DMS 273 (cell line): ENCODE results near the gene BOD1.
A peak's percentile ranks its signal among the peaks of the same experiment; 100 is the strongest.

ENCODE experiments used
- DNase-seq: peaks from one replicate; lab custom pipeline; 2025; ENCODE audit not compliant: unreplicated experiment; lab: John Stamatoyannopoulos, UW

Gene BOD1

GRCh38 chr5:173616577-173617118, at the start of gene BOD1:
BOD1 (minus strand) TSS chr5:173616650; CDS start chr5:173616436, 214 bp downstream.
- DNase-seq, result peak; percentile 99

DNA sequence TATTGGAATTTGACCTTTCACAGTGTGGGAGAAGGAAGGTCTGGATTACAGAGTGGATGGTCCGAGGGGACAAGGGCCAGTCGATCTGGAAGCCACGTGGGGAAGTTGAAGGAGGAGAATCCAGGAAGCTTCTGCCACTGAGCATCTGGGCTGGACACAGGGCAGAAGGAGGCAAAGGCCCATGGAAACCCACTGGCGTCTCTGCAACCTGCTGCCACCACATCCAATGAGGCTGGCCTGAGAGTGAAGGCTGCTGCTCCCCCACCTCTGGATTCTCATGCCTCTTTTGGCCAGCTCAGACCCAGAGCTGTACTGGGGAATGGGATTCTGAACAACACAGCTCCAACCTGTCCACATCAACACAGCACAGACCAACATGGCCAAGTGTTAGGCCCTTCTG, 48.9 kb upstream of the BOD1 start:
- DNase-seq, result no peak

- no peak for DNase-seq
Observed at GRCh38 chr5:173664154-173664526, 47.7 kb upstream of the BOD1 start.

GRCh38 chr5:173663352-173664153, 47.1 kb upstream of the BOD1 start:
- no peak for DNase-seq

DNA sequence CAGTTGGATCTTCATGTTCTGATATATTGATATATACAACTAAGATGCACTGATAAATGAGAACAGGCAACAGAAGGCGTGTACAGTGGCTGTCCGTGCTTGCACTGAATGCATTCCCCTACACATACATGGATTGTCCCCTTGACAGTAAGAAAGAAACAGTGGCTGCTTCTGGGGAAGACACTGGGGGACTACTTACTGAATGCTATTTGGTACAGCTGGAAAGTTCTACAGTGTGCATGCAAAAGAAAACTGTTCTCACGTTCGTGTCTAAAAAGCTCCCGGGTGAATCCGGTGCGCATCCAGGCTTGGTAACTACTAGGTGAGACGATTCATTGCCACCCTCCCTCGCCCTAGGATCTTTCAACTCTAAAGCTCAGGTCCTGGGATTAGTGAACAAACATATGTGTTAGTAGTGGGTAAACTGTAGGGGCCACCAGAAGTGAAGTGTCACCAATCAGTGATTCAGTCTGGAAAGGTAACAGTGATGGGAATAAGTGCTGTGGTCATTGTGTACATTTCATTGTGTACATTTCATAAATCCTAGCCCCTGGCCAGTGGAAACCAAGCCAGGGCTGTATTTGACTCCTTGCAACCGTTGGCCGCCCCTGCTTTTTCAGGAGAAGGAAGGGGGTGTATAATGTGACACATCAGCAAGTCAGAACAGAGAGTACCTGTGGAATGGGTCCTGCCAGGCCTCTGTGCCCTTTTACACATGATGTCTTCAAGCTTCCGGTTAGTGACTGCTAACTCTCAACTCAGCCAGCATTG, 46.3 kb upstream of the BOD1 start:
- no peak for DNase-seq

- no peak for DNase-seq
Observed at GRCh38 chr5:173660481-173661280, 44.2 kb upstream of the BOD1 start.

DNA sequence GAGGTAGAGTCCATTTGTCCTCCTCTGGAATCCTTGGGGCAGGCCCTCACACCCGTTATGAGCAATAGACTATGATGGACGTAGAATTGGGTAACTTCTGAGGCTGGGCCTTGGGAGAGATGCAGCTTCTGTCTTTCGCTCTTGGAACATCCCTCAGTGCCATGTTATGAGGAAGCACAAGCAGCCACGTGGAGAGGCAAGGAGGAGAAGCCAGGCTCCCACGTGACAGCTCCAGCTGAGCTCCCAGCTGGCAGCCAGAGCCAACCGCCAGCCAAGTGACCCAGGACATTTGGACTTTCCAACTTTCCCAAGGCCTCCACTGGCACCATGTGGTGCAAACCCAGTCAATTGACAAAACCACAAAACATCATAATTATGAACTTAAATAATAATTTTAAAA, 43.0 kb upstream of the BOD1 start:
- DNase-seq, result no peak

GRCh38 chr5:173657741-173658356, 41.4 kb upstream of the BOD1 start:
- no peak for DNase-seq

GRCh38 chr5:173655196-173655797, 38.8 kb upstream of the BOD1 start:
- no peak for DNase-seq

DNA sequence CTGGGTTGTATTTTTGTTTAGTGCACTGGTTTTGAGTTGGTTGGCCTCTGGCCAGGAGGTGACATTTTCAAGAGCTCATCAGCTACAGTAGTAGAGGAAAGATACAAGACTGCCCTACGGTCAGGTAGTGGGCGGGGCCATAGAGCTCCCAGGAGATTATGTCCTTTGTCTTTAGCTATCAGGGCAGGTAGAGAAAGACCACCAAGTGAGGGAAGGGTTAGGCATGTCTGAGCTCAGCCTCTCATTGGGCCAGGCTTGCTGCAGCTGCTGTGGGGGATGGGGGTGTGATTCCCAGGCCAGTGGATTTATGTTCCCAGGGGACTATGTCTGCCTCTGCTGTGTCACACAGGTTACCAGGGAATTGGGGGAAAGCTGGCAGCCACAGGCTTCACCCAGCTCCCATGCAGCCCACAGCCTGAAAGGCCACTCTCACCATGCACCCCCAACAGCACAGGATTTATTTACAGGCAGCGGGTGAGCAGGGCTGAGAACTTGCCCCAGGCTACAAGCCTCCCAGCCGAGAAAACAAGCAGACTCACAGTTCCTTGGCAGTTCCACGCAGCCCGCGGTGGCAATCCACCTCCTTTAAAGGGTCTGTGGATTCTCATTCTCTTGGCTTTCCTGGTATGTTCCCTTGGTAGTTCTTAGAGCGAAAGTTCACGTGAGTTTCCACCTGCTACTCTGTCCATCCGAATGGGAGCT, 37.5 kb upstream of the BOD1 start:
- DNase-seq, result no peak

DNA sequence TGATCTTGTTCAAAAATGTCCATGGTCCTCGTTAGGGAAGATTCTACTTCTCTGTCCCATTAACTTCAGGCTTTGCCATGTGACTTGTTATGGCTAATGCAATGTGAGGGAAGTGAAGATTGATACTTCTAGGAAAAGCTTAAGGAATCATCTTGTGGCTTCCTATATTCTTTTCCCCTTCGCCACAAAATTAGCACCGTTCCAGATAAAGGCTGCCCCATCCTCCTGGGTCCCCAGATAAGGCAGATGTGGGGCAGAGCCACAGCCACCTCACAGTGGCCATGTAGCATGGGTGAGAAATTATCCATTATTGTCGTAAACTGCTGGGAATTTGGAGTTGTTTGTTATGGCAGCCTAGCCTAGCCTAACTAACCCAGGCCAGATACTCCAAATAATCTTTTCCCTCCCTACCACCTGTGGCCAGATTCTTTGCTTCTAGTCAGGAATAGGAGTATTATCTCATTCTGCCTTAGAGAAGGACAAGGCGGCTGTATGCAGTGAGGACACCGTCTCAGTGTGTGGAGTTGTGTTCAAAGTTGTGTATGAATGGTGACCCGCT, 31.9 kb upstream of the BOD1 start:
- DNase-seq, result no peak

- DNase-seq, result no peak
Observed at GRCh38 chr5:173646692-173647091, 30.2 kb upstream of the BOD1 start.

DNA sequence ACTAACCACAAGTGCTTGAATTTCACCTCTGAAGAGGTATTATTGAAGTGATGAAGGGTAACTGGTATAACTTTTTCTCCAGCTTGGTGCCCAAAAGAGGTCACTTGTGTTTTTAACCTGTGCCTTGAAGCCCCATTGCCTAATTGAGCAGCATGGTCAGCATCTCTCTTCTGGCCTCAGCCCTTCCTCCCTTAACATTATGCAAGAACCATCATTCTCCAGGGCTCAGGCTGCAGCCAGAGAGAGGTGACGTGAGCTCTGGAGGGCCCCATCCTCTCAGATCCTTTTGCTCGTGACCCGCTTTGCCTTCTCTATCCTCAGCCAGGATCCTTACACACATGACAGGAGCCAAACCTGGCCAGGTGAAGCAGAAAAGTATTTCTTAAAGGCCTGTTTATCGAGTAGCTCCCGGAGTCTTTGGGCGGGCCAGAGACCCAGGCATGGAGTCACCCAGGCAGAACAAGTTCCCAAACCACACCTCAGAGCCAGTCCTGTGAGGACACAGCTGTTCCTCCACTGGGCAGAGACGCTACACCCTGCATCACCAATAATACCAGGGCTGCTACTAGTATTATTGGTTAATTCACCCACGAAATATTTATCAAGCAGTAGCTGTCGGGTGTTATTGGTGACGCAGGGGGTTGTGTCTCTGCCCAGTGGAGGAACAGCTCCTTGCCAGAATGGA, 29.6 kb upstream of the BOD1 start:
- no peak for DNase-seq

DNA sequence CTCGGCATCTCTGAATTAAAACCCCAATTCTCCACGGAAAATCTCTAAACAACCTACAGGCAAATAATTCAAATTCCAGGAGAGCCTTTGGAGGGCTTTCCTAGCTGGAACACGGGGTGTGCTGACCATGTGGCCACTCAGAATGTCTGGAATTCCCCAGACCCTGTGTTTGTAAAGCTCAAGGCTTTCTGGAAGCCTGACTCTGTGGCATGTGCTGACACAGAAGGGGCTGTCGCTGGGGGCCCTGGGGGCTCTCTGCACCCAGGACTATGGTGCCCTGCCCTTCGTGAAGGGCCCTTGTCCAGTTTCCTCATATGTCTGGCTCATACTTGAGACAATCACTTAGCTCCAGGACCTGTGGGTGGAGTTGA, 29.0 kb upstream of the BOD1 start:
- no peak for DNase-seq

DNA sequence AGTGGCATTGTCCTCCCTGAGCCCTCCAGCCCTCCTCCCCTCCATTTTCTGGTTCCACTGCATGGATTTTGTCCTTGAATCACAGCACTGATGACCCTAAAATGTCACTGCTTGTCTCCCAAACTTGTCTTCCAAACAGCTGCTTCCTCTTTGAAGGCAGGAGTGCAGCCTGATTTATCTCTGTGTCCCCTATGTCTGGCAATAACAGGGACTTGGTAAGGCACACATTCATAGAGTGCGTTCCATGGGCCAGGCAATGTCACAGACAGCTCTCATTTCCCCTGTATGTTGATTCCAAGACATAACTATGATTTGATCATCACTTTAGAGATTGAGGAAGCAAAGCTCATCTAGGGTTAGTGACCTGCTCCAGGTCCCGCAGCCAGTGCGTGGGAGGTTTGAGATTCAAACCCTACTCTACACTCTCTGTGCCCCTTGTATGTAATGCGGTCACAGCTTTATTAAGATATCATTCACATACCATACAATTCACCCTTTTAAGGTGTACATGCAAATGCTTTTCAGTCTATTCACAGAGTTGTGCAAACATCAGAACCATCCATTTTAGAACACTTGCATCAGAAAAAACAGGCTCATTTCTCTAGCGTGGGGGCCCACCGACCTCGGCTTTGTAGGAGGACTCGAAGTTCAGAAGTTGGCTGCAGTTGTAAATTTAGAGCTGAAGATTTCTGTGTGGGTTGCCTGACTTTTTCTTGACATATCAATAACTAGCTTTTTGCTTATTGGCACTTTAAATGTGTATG, 28.4 kb upstream of the BOD1 start:
- DNase-seq, result no peak

DNA sequence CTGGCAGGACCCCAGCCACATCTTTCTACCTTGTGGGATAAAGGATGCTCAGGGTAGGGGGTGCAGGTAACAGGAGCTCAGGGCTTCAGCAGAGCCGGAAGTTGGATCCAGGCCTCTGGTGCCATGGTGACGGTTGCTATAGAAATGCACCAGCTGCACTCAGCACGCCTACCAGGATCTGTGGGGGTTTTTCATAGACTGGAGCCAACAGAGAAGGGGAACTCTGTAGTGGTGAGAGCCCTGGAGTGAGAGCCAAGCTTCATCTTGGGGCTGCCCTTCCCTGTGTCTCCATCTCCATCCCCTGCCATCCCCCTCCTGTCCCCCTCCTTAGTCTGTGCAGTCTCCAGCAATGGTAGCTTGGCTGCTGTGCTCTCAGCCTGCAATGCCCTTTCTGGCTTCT, 27.5 kb upstream of the BOD1 start:
- DNase-seq, result peak; percentile 71

DNA sequence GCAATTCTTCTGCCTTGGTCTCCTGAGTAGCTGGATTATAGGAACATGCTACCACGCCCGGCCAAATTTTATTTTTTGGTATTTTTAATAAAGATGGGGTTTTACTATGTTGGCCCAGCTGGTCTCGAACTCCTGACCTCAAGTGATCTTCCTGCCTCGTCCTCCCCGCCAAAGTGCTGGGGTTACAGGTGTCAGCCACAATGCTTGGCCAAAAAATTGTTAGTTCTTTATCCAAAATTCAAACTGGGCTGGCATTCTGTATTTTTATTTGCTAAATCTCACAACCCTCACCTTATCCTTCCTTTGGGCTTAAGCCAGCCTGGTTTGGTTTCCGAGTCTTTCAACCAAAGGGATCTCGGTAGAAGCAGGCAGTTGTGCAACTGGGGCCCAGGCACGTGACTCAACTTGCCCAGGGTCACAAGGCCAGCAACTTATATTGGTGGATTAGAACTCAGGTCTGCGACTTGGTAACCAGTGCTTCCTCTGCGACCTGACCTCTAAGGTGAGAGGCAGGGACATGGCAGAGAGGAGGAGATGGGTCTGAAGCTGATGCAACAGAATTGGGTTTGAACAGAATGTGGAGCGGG, 26.5 kb upstream of the BOD1 start:
- no peak for DNase-seq
